Measurements from ENCODE around the gene LRP6.

Gene LRP6

GRCh38 chr12:12091071-12091470 lies 175.8 kb downstream of the LRP6 start:
- DNase-seq (ENCODE audit: low spot score) = no peak

GRCh38 chr12:12088761-12089160 lies 178.1 kb downstream of the LRP6 start:
- no peak for DNase-seq (ENCODE audit: low spot score)
- TF ChIP-seq CTCF (IDR thresholded peaks at IDR 0.05; ENCODE audit: extremely low read depth, missing control alignments) = no peak

More at GRCh38 chr12:12091071-12091470, 175.8 kb downstream of the LRP6 start:
- TF ChIP-seq CTCF (IDR thresholded peaks at IDR 0.05; ENCODE audit: extremely low read depth, missing control alignments) = no peak

GRCh38 chr12:12088147-12088546 lies 178.7 kb downstream of the LRP6 start:
- TF ChIP-seq CTCF (IDR thresholded peaks at IDR 0.05; ENCODE audit: extremely low read depth, missing control alignments) = no peak
- no peak for DNase-seq (ENCODE audit: low spot score)

GRCh38 chr12:12087693-12088034 lies 179.2 kb downstream of the LRP6 start:
- no peak for DNase-seq (ENCODE audit: low spot score)
- no peak for TF ChIP-seq CTCF (IDR thresholded peaks at IDR 0.05; ENCODE audit: extremely low read depth, missing control alignments)

GRCh38 chr12:12086973-12087692 lies 179.7 kb downstream of the LRP6 start:
- TF ChIP-seq CTCF (IDR thresholded peaks at IDR 0.05; ENCODE audit: extremely low read depth, missing control alignments) = no peak
- no peak for DNase-seq (ENCODE audit: low spot score)

- no peak for DNase-seq (ENCODE audit: low spot score)
- no peak for TF ChIP-seq CTCF (IDR thresholded peaks at IDR 0.05; ENCODE audit: extremely low read depth, missing control alignments)
Measured at GRCh38 chr12:12086362-12086761, 180.5 kb downstream of the LRP6 start.

- DNase-seq (ENCODE audit: low spot score) = no peak
- no peak for TF ChIP-seq CTCF (IDR thresholded peaks at IDR 0.05; ENCODE audit: extremely low read depth, missing control alignments)
Measured at GRCh38 chr12:12083688-12084087, 183.2 kb downstream of the LRP6 start.

Measured in GM20000 (cell line).